Testis (tissue), 2 donors: ENCODE data around the gene DENND1C.

Source experiments
- CTCF ChIP-seq, 3 experiments: fragments of 450-650 bp in 2 of 3; fragments of 200-600 bp in 1 of 3; sonication (generic) in 1 of 3; IDR thresholded peaks; one replicate each; pipeline ENCODE4 v1.5.1; 2016 to 2019; ENCODE audit warnings: antibody characterized with exemption in 3 of 3, mild to moderate bottlenecking in 2 of 3, moderate library complexity in 1 of 3
- POLR2A ChIP-seq: fragments of 450-650 bp; IDR thresholded peaks from one replicate; pipeline ENCODE4 v1.6.1; 2017; ENCODE audit warnings: antibody characterized with exemption, mild to moderate bottlenecking, moderate library complexity

DNA sequence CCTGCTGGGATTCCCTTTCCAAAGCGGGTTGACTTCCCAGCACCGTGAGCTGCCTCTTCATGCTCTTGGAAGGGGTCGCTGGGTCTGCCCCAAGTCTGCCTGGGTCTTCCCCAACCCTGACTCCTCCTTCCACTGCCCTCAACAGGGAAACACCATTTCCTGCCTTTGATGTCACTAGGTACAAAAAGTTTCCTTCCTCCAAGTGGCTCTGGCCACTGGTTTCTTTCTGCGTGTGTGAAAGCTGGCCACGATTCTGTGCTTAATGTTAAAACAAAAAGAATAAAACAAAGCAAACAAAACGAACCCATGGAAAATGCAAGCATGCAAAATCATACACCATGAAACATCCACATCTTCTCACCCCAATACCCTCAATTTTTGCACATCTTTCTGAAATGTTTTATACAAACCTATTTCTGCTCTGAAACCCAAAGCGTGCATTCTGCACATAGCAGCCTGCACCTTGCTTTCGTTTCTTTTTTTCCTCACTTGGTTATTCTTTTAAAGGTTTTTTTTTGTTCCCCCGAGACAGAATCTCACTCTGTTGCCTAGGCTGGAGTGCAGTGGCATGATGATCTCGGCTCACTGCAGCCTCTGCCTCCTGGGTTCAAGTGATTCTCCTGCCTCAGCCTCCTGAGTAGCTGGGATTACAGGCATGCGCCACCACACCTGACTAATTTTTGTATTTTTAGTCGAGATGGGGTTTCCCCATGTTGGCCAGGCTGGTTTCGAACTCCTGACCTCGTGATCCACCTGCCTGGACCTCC lies 36.7 kb upstream of the DENND1C start:
- TF ChIP-seq CTCF (IDR thresholded peaks at IDR 0.05), result no peak
- TF ChIP-seq POLR2A, result no peak
